AML-193 (cell line): ENCODE data around the gene RAP1GAP2.

Source experiments
- DNase-seq, 2 experiments: peaks; one replicate each; lab custom pipeline; 2025; lab: John Stamatoyannopoulos, UW

The RAP1GAP2 gene

DNA sequence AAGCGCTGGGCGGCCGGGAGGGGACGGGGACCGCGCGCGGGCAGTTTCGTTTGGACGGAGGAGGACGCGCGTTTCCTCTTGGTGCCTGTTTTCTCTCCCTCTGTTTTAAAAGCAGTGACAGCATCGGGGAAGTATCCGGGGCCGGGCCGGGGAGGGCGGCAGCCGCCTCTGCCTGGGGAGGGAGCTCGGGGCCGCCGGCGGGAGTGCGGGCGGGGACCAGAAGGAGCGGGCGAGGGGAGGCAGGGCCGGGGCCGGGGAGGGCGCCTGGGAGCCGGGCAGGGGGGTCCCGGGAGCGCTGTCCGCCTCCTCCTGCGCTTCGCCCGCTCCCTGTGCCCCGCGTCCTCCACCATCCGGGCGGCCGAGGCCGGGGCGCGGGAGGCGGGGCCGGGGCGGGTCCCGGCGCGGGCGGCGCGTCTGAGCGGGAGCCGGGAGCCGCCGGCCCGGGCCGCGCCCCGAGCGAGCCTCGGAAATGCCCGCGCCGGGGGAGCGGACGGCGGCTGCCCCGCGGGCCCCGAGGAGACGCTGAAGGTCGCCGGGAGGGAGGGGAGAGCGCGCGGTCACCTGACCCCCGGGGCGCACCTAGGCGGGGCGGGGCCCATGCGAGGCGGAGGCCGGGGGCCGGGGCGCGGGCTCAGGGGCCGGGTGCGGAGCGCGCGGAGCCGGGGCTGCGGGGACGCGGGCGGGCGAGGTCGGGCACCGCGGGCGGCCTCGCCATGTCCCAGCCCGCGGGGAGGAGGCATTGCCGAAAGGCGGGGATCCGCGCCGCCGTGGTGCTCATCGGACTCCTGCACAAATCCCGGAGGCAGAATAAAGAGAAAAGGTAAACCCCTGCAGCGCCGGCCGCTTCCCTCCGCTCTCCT lies 57.3 kb downstream of the RAP1GAP2 start:
- DNase-seq, result peak in 1 of 2 experiments; percentile 4

DNA sequence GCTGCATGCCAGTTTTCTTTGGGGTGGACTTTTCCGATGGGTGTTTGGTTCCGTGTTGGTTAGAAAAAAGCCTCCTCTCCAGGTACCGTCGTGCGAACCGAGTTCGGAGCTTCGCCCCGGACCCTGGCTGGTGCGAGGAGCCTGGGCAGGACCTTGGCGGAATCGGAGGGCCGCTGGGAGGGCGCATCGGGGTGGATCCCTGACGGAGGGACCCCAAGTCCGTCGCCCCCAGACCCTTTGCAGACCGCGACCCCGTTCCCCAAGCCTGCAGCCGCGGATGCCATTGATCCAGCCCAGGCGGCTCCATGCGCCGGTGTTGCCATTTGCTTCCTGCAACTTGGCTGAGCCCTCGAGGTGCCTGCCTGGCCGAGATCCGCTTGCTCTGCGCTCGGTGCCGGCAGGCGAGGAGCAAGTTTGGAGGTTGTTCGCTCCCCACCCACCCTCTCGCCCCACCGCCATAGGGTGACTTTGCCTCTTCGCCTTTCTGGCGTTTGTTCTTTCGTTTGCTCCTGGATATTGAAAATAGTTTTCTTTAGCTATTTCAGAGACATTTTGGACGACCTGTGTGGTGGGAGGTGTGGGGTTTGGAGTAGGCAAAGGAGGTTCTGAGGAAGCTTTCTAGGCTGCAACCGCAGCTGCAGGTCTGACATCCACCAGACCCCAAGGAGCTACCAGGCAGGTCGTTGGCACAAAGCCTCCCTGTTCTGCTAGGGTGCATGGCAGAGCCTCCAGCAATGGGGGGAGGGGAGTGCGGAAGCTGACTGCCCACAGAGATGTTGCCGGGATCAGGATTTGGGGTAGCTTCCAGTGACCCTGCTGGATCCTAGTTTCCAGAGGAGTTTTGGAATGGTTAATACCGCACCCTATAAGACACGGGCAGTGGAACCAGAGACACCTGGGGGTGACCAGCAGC lies 58.2 kb downstream of the RAP1GAP2 start:
- DNase-seq, result no peak

DNA sequence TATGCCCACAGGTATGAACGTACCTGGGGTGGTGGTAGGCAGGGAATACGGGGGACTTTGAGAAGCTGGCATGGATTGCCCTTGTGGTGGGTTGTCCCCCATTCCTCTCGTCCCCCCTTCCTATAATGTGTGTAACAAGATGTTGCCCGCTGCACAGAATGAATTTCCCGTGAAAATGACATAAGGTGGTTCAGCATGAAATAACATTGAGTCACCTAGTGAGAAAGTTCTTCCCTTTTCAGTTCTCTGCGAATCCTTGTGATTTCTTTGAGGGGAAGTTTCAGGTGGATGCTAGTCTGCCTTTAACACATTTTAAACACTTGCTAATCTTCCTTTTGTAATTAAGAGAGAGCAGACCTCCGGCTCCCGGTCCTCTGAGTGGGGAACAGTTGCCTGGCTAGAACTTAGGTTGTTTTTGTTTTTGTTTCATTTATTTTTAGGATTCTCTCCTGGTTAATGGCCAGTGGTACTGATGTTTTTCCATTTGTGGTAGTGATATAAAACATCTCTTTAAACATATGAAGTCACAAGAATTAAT lies 58.9 kb downstream of the RAP1GAP2 start:
- no peak for DNase-seq

DNA sequence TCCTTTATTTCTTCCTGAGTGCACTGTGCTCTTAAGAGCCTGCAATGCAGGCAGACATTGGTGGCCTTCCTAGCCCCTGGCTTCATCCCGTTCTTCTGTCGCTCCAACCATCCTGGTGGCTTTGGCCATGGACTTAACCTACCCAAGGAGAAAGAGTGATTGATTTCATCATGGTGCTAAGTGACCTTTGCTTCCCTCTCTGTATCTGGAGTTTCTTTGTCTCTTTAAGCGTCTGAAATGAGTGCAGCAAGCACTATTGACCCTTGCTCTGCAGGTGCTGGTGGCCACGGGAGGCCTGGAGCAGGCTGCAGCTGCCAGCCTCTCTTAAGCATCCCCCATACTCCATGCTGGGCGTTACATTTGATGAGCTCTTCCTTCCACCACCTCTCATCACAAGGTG lies 60.5 kb downstream of the RAP1GAP2 start:
- no peak for DNase-seq

DNA sequence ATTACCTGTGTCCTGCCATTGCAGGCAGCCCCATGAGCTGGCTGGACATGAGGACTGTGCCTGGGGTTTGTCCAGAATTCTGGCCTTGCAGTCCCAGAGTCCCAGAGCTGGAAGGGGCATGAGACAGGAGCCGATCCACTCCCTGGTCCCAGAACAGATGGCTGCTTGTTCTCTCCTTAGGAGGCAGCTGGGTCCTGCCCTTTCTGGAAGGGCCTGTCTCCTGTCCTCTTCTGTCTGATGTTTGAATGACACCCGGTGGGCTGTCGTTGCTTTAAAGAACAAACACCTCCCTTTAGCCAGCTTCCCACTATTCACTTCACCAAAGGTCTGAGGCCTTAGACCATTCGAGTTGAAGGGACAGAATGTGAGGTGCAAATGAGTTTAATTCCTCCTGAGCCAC lies 63.8 kb downstream of the RAP1GAP2 start:
- DNase-seq, result no peak

DNA sequence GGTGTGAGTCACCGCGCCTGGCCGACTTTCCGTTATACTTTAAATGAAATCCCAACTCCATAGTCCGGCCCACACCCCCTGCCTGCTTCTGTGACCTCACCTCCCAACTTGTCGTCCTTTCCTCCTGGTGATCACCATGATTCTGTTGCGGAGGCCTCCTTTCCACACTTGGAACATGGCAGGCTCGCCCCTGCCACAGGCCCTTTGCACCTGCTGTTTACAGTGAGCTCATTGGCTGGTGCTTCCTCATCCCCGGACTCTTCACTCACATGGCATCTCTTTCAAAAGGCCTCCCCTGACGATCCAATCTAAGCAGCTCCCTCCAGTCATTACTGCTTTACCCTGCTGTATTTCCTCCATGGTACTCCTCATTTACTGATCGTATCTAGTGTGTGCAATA lies 64.6 kb downstream of the RAP1GAP2 start:
- DNase-seq, result no peak

DNA sequence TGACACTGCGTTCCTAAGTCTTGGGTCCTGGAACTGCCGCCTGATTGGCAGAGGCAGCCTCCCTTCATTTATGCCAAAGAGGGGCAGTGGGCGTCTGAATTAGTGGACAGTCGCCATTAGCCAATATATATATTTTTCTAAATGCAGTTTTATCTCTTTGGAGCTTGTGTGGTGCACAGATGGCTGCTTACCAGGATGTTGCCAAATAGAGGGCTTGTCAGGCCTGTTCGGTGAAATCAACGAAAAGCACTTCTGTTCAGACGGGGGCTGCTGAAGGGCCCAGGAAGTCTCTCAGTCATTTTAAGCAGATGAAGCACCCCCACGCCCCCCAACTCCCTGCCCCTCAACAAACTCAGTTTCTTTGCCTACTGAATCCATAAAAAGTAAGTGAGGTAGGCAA lies 66.0 kb downstream of the RAP1GAP2 start:
- no peak for DNase-seq

DNA sequence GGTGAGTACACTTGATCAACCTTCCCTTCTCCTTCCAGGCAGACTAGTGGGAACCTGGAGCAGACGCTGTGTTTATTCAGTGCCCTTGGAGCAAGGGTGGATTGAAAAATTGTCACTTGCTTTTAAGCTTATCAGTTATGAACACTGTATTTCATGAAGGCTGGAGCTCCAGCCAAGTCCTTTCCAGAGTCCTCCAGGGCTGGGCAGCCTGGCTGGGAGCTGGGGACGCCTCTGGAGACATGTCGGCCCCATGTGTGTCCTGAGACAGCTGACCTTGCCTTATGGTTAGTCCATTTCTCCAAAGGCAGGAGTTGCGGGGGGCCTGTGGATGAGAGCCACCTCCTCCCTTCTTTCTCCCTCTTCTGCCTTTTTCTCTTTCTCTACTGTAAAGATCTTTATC lies 67.0 kb downstream of the RAP1GAP2 start:
- no peak for DNase-seq

DNA sequence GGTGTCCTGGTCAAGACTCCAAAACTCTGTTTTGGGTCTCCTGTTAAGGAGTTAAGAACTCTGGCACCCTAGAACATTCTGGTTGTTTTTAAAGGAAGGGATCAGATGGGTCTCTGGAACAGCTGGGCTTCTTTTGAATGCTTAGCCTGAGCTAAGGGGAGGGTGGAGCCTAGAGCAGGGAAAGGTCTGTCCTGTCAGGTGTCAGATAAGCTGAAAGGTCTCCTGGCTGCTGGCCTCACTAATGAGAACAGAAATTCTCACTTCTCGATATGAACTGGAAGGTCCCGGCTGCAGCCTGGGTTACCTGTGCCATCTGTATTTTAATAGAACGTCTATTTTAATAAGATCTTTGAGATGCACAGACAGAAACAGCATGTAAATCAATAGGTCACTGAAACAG lies 69.0 kb downstream of the RAP1GAP2 start:
- no peak for DNase-seq

DNA sequence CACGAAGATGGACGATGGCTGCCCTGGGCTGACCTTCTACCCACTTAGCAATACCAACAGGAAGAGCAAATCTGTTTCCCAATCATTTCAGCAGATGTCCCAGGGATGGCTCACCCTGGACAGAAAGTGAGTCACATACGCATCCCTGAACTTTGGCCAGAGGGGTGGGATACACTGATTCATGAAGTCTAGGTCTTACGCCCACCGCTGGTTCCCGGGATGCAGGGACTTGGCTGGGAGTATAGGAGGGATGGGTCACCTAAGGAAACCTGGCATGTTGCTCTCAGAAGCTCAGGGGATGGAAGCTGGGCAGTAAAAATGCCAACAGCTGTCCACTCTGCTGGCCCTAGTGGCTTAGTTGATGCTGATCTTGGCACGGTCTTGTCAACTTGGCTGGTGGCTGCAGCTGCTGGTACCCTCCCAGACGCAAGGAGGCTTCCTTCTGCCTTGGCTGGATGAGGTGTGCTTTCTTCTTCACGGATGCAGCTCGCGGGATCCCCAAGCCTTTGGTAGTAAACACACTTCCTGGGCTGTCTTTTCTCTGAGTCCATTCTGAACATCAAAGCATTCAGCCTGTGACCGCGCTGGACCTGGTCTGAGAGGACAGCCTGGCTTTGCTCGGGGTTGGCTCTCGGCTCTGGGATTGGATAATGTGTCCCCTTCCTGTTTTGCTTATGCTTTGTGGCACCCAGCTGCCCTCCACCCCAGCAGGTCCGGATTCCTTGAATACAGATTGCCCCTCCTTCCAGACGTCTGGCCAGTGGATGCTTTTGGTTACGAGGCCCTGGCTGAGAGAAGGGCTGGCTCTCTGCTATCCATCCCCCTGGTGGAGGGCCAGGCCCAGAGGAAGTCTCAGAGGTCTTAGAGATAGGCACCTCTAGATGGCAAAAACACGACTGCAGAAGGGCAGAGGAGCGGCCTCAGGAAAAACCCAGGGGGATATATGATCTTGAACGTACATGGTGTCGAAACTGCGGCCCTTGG lies 71.5 kb downstream of the RAP1GAP2 start:
- DNase-seq, result no peak

DNA sequence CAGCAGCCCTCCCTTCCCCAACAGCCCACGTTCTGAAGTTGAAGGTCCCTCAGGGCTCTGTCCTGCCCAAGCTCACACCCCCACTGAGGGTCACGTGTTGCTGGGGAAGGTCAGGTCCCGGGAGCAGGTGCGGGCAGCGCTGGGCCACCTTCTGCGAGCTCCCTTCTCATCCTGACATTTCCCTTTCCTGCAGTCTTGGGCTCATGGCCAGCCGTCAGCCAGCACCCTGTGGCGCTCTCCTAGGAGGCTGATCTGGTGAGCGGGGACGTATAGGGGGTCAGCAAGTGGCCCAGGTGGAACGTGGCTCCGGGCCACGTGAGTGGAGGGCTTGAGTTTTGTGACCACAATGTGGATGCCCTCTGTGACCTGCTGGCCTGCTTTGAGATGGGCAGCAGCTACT lies 73.4 kb downstream of the RAP1GAP2 start:
- DNase-seq, result no peak

DNA sequence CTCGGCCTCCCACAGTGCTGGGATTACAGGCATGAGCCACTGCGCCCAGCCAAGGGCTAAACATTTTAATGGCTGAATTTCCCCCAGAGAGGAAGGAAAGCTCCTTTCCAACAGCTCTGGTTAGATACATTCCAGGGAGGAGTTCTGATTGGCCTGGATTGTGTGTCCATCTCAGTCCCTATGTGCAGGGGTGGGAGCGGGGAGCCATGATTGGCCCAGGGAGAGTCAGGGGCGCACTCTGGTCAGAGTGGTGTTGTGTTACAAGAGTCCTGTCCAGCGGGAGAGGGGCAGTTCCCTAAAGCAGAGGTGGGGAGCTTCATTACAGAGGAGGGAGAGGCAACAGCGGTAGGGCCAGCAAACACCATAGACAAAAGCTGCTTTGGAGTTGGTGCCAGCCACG lies 75.0 kb downstream of the RAP1GAP2 start:
- no peak for DNase-seq

DNA sequence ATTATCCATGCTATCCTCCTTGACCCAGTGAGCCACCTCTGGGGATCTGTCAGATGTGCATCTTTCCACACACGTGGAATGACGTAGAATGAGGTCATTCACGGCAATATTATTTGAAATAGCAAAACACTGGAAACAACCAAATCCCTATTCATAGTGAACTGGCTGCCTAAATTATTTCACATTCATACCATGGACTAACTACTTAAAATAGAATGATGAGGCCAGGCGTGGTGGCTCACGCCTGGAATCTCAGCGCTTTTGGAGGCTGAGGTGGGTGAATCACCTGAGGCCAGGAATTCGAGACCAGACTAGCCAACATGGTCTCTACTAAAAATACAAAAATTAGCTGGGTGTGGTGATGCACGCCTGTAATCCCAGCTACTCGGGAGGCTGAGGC lies 75.5 kb downstream of the RAP1GAP2 start:
- no peak for DNase-seq

DNA sequence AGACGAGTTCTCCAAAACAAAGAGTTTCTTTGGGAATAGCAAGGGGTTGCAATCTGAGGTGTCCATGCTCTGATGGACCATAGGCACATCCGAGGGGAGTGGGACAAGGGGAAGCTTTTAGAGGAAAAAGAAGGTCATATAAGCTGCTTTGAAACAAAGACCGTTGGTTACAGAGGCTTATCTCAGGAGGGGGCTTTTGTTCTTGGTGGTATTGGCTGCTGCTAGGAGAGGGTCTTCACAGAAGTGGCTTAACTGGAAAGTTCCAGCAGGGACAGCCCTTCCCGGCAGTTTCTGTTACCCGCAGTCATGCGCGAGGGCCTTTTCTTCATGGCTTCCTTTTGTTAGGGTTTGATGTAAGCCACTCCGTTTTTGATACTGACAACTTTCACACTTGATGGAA lies 76.0 kb downstream of the RAP1GAP2 start:
- no peak for DNase-seq

DNA sequence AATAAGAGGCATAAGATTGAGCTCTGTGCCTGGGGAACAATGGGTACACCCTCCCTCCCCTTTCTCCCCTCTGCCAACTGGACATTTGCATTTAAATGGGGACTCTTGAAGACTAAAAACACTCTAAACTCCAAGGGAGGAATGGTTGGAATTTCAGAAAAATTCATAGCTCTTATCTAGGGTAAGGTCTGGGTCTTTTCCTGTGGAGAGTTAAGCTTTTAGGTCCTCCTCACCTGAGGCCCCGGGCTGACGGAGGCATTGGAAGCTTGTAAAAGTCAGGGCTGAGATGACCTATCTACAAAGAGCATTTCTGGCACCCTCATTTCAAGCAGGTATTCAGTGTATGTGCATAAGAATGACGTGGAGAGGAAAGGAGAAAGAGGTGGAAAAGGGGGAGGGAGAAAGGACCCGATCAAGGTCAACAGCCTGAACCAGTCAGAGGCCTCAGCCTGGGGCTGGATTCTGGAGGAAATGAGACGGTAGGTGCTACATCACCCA lies 78.0 kb downstream of the RAP1GAP2 start:
- no peak for DNase-seq

DNA sequence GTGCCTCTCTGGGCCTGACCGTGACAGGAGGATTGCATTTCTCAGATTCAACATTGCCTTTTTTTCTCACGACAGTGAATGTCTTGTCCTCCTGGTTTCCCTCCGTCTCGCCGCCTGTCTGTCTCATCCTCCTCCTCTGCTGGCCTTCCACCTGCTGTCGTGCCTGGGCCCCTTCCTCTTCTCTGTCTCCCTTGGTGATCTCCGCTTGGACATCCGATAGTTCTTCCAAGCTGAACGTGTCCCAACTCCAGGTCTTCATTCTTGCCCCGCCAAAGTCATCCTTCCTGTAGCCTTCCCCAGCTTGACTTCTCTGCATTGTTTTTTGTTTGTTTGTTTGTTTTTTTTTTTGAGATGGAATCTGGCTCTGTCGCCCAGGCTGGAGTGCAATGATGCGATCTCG lies 79.4 kb downstream of the RAP1GAP2 start:
- DNase-seq, result no peak

DNA sequence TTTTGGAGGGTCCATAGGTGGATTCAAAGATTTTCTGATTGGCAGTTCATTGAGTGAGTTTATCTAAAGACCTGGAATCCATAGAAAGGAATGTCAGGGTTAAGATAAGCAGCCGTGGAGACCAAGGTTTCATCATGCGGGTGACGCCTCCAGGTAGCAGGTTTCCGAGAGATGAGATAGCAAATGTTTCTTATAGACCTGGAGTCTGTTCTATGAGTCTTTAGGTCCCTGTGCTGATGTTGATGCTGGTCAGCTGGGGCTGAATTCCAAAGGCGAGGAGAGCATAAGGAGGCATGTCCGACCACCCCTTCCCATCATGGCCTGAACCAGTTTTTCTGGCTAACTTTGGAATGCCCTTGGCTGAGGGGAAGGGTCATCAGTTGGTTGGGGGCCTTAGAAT lies 80.2 kb downstream of the RAP1GAP2 start:
- no peak for DNase-seq

DNA sequence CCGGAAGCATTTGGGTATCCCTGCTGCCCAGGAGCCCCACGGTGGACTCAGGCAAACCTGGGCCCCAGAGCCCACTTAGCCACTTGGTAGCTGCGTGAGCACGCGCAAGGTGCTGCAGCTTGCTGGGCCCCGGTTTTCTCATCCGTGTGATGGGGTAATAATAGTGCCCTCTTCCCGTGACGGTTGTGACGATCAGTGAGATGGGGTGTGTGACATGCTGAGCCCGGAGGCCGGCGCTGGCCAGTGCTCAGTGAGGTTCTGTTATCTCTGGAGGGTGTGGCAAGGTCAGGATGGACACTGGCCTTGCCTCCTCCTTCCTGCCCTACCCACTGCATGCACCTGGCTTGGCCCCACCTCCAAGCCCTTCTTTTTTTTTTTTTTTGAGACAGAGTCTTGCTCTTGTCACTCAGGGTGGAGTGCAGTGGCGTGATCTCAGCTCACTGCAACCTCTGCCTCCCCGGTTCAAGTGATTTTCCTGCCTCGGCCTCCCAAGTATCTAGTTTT lies 82.6 kb downstream of the RAP1GAP2 start:
- no peak for DNase-seq

DNA sequence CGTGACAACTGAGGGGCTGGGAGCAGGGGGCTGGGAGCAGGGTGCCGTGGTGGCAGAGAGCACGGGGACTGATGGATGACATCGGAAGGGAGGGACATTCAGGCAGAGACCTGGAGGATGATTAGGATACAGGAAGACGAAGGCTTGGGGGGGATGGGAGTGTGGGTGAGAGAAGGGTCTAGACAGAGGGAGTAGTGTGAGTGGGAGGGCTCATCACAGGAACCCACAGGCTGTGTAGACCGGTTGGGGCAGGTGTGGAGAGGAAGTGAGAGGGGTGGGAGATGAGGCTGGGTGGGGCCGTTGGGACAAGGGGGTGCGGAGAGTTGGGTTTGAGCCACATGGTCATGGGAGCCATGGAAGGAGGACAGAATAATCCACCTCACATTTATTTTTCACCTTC lies 83.8 kb downstream of the RAP1GAP2 start:
- no peak for DNase-seq

DNA sequence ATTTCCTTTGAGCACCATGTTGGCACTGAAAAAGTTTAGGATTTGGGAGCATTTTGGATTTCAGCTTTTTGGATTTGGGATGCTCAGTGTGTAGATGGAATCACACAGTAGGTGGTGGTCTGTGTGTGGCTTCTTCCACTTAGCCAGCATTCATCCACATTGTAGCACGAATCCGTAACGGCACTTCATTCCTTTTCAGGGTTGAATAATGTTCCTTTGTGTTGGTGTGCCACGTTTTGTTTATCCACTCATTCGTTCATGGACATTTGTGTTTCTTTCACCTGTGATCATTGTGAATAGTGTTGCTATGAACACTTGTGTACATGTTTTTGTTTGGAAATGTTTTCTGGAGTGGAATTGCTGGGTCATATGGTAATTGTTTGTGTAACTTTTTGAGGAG lies 85.1 kb downstream of the RAP1GAP2 start:
- DNase-seq, result no peak

DNA sequence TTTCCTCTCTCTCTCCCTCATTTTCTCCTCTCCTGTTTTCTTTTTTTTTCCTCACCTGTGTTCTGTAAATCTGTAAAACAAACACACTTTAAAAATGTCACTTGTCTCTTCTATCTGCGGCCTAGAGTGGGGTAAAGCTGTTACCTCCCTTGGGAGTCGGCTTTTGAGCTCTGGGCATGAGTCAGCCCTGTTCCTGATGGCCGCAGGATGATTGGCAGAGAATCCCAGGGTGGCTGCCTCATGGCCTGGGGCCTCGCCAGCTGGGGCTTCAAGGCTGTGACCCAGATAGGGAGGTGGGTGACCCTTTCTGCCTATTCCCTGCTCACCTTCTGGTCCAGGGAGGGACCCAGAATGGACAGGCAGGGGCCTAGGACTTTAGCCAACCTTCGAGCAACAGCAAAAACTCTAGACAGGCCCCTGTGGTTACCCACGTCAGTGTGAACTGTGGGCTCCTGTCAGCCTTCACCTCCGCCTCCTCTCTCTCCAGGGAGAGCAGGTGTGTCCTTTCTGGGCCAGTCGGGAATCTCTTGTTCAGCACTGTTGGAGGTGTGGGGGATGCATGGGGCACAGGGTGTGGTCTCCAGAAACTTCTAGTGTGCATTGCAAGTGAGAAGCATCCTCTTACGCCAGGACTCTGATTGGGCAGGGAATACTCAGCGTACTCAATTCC lies 87.4 kb downstream of the RAP1GAP2 start:
- DNase-seq, result no peak
